Measurements from ENCODE around the gene PLET1.

The PLET1 gene

DNA sequence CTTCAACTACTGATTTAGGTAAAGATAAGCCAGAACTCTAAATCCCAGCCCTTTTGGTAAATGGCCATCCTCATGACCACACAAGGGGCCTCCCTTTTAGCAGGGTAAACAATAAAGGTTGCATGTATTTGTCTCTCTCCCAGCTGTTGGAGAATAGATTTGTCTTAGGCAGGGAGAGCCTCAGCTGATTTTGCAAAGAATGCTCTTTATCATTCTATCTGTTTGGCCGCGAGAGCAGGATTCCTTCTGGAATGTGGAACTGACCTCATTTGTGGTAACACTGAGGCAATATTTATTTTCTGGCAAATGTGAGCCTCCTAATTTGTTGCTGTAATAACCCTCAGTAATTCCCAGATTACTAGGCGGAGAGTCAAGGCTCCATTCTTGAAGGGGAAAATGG lies 19.2 kb downstream of the PLET1 start:
- DNase-seq (ENCODE audit: low read depth in 2 of 2): no peak

DNA sequence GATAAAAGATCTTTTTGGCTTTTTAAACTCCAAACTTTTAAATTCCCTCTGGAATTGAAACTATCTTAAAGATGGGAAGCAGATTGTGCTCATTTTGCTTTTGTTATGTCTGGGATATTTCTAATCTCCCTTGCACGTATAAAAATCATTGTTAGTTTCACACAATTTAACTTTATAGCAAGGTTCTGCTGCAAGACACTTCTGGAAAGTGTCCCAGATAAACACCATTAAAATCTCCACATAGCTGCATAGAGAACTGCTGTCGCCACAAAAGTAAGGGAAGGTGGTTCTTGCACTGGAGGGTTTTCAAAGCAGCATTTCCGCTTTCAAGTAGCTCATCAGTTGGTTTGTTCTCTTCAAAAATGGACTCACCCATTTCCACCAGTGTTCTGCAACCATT lies 22.6 kb downstream of the PLET1 start:
- DNase-seq (ENCODE audit: low read depth in 2 of 2): no peak

DNA sequence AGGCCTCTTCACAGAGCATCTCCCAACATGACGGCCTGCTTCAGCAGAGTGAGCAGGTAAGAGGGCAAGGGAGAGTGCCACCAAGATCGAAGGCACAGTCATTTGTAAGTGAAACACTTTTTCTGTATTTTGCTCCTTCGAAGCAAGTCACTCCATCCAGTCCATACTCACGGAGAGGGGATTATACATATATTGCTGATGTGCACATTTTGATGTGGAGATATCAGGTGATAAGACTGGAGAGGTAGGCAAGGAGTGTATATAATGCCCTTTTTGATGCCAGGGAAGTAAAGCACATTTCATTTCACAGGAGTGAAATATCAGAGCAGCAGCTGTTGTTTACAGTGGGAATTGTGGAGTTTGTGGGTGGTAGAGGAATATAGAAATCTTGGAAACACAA lies 23.2 kb downstream of the PLET1 start:
- DNase-seq (ENCODE audit: low read depth in 2 of 2): no peak

DNA sequence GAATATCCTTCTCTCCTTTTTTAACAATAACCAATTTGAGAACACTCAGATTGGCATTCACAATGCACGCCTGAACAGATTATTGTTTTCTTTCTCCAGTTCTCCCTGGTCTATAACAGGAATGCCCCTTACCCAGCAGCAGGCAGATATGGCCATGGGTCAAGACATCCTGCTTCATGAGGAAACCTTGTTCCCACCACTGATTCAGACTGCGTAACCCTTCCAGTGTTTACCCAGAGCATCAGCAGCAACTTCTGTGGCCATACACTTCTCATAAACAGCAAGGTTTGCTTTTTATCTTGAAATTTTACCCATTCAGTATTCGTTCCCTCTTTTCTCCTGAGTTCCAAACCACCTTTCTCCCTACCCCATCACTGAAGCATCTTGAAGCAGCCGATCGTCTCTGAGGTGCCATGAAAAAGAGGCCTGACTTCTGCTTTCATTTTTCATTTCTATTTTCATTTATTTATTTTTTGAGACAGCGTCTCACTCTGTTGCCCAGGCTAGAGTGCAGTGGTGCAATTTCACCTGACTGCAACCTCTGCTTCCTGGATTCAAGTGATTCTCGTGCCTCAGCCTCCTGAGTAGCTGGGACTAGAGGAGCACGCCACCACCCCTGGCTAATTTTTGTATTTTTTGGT lies 24.8 kb downstream of the PLET1 start:
- DNase-seq (ENCODE audit: low read depth in 2 of 2): no peak

DNA sequence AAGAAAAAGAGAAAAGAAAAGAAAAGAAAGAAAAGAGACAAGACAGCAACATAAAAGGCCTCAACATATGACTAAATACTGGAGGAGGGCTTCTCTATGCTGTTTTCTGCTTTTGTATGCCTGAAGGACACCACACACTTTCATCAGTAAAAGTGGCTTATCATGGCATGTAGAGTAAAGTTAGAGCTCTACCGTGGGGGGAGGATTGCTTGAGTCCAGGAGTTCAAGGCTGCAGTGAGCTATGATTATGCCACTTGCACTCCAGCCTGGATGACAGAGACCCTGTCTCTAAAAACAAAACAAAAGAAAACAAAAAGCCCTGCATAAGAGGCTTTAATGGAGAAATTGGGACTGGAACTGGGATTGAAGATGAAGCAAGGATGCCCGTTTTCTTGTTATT lies 28.7 kb downstream of the PLET1 start:
- no peak for DNase-seq (ENCODE audit: low read depth in 2 of 2)

DNA sequence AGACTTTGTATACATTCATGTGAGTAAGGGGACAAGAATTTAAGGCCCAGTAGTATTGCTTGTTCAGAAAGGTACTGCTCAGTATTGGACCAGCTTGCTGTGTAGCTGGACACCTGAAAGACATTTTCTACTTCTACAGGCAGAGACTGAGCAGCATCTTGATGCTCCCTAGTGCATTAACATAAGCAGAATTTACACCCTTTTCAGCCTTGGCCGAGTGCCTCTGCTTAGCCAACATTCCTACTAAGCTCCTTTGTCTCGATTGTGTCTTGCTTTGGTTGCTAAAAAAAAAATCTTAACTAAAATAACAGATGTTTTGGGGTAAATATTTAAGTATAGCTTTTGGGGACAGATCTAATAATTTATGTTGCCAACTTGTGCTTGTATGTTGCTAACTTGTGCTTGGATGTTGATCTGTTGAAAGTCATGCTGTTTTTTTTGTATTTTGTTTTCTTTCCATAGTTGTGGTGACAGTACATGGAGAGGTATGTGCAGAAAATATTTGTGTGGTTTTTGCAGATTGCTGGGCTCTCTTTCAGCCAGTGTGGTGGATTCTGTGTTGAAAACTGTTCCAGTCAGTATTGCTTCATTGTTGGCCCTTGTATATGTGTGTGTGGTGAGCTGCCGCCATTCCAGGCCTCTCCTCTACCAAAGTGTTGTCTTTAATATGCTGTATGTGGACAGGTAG lies 30.8 kb downstream of the PLET1 start:
- no peak for DNase-seq (ENCODE audit: low read depth in 2 of 2)

DNA sequence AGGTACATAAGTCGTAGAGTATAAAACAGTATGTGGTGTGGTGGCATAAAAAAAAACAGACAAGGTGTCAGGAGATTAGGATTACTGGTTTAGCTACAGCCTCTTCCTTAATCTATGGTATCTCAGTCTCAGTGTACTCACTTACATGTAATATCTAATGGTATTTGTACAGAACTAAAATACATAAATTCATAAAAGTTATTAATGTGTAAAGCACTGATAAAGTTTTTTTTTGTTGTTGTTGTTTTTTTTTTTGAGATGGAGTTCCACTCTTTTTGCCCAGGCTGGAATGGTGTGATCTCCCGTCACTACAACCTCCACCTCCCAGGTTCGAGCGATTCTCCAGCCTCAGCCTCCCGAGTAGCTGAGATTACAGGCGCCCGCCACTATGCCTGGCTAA lies 31.5 kb downstream of the PLET1 start:
- no peak for DNase-seq (ENCODE audit: low read depth in 2 of 2)

DNA sequence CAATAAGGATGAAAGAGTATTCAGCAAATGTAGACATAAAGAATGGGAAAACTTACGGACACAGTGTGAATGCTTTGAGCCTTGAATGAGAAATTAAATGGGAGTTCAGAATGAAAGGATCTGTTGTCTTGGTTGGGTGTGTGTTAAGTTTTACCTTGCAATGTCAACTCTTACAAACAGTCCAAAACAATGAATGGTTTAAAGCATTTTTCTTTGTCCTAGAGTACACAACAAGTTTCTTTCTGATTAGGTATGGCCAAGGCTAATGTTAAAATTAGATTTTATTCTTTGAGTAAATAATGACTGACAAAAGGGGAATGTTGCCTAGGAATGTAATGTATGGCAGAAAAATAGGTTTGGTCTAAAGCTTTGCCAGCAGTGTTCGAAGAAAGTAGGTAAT lies 32.0 kb downstream of the PLET1 start:
- no peak for DNase-seq (ENCODE audit: low read depth in 2 of 2)

DNA sequence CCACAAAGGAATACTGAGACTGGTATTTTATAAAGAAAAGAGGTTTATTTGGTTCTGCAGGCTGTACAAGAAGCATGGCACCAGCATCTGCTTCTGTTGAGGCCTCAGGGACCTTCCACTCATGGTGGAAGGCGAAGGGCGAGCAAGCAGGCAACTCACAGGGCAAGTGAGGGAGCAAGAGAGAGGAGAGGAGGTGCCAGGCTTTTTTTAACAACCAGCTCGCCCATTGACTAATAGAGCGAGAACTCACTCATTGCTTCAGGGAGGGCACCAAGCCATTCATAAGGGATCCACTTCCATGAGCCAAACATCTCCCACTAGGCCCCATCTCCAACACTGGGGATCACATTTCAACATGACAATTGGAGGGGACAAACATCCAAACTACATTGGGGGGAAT lies 33.2 kb downstream of the PLET1 start:
- DNase-seq (ENCODE audit: low read depth in 2 of 2): no peak

DNA sequence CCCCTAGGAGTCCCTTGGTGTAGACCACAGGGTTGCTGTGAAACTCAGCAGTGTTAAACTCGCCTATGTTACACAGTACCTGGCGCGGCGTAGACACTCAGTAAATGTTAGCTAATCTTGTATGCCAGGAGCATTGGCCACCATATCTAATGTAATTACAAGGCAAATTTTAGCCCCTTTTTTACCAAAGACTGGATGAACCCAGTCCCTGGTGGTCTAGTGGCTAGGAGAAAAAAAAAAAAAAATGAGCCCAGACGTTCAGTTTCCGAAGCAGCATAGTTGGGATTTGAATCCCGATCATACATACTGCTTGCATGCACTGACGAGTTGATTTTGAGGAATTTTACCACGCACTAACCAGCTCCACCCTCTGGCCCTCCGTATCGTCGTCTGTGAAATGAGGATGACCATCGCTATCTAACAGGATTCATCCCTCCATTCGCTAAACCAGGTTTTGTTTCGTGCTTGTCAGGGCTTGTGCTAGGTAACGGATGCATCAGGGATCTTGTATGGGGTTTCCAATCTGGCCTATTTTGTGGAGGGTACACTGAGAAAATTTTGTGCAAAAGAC lies 33.7 kb downstream of the PLET1 start:
- DNase-seq (ENCODE audit: low read depth in 2 of 2): no peak

DNA sequence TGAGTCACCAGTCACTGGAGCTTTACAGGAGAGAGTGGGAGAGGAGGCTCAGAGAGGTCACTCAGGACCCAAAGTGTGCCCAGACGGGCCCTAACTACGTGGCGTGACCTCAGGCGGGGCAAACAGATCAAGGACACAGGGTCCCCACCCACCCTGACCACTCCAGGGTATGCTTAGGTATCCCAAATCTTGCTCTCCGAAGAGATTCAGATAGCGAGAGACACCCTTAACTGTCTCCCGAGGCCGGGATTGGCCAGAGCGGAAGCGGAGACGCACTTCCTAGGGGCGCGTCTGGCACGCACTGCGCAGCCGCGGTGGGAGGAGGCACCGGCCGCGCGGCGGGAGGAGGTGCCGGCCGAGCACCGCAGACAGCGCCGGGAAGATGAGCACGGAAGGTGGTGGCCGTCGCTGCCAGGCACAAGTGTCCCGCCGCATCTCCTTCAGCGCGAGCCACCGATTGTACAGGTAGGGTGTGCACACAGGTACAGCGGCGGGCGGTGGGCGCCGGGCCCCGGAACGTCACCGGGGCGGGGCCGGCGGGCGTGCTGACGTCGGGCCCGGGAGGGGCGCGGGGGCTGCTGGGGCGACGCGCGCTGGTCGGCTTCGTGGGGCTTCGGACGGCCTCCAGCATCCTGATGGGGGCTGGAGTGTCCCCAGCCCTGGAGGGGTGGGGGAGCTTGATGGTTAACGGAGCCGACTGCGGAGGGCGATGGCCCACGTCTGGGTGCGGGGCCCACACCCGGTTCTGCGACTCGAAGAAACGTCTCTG lies 34.4 kb downstream of the PLET1 start, which contains the start of gene PTS:
Gene PTS (plus strand): TSS at position 367 of the 769 bp plus-strand sequence. CDS start 16 bp downstream, at position 383.
- peak; percentile 64 to 78 for DNase-seq (ENCODE audit: low read depth in 2 of 2)

DNA sequence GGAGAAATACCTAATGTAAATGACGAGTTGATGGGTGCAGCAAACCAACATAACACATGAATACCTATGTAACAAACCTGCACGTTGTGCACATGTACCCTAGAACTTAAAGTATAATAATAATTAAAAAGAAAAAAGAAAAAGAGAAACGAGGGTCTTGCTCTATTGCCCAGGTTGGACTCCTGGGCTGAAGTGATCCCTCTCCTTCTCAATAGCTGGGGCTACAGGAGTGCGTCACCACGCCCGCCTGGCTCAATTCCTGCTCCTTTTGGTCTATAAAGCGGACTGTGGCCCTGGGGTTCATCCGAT lies 35.0 kb downstream of the PLET1 start:
- DNase-seq (ENCODE audit: low read depth in 2 of 2): no peak

DNA sequence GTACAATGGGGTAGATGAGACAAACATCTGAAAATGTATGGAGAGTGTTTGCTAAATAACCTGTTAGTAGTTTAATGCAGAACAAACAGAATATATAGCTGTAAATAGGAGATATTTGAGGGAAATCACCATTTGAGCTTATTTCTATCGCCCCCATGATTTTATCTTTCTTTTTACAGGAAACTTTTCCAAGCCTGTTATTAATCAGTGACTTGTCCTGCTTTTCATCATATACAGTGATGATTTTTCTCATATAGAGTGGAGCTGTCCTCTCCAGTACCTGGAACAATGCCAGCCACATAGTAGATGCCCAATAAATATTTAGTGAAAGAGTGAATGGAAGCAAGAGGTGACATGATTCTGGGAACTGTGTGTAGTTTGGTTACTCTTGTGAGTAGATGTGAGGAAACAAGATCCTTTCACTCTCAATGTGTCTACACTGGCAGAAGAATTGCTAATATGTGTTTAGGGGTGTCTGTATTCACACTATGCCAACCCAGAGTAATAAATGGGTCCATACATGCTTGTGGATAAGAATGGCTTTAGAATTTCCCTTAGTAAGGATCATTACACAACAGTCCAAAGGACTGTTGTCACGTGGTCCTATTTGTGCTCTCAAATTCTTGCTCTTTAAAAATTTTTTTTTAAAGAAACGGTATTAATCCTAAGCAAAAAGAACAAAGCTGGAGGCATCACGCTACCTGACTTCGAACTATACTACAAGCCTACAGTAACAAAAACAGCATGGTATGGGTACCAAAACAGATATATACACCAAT lies 36.7 kb downstream of the PLET1 start:
- DNase-seq (ENCODE audit: low read depth in 2 of 2): no peak

DNA sequence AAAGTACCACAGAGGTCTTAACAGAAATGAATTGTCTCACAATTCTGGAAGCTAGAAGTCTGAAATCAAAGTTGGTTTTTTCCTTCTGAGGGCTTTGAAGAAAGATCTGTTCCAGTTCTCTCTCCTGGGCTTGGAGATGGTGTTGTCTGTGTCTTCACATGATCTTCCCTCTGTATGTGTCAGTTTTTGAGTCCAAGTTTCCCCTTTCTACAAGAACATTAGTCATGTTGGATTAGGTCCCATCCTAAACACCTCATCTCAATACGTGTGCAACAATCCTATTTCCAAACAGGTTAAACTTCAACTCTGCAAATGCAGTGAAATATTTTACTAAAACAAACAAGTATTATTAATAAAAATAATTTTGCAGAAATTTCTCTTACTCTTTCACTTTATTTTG lies 37.5 kb downstream of the PLET1 start:
- no peak for DNase-seq (ENCODE audit: low read depth in 2 of 2)

DNA sequence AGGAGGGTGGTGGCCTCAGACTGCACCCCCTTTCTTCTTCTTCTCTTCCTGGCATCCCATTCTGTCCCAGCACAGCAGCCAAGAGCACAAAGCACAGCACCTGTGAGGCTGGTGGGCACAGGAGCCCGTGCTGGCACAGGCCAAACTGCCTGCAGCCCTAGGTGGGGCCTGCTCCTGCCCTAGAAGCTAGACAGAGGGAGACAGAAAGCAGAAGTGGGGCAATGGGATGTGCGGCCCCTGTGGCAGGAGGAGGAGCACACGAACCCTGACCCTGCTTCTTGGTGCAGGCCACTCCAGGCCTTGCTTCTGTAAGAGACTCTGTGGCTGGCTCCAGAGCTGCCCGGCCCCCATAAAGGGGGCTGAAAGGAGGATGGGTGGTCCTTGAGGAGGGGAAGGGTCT lies 38.4 kb downstream of the PLET1 start:
- no peak for DNase-seq (ENCODE audit: low read depth in 2 of 2)

DNA sequence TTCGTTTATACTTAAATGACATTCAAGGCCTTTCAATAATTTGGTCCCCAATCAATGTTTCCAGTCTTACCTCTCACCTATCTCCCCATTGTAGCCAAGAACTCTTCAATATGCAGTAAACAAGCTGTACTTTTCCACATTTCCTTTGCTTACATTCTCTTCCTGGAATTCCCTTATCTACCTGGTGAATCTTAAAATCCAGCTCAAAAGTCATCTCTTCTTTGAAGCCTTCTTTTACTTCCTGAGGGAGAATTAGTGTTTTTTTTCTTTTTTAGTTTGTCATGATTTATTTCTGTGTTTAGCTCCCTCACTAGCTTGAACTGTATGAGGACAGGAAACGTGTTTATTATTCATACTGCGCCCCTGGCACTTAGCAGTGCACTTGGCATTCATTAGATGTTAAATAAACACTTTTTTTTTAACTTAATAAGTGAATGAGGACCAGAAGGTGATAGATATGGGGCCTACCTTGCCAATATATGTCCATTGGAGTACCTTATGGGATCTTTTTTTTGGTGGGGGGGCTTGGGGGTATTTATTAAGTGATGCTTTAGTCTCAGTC lies 39.3 kb downstream of the PLET1 start:
- DNase-seq (ENCODE audit: low read depth in 2 of 2): no peak

DNA sequence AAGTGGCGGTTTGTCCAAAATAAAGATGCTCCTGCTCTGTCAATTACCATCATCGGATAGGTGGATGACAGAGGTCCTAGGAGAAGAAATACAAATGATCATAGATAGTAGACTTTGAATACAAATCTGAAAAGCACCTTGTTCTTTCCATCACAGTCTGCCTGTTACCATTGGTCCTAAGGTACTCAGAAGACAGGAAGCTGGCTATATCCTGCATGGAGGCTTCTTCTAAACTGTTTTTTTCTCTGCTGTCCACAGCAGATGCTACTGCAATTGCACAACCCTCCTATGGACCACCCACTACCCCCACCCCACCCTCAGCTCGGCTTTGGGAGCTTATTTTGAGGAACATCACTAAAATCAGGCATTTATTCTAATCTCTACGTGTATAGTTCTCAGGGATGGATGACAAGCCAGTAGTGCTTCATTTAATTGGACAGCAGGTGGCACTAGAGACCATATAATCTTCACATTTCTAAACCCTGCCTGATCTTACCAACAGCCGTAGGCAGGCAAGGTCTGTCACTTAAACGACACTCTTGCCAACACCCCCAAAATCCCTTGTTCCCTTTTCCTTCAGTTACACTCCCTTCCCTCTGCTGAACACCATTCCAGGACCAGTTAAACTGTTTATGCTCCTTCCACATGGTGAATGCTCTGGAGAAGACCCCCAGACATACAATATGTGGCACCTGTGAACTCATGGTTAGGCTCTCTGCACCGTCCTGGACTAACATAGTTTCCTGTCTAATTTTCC lies 41.0 kb downstream of the PLET1 start:
- no peak for DNase-seq (ENCODE audit: low read depth in 2 of 2)

DNA sequence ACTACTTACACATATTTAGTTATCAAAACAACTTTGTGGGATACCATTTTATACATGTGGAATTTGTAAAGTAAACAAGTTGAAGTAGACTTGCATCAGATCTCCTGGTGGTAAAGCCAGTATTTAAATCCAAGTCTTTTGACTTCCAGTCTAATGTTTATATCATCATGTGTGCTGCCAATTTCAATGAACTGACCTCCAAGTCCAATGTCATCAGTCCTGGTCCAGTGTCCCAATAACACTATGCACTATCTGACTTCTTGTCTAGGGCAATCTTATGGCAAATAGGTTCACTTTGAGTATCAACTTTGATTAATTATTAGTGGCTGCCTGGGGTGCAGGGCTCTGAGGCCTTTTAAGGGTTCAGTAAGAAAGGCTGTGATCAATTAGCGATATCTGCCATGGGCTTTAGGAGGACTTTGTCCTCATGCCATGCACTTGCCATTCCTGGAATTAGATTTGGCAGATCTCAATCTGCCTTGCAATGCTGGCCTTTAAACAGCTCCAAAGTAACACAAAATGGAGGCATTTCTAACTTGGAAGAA lies 44.0 kb downstream of the PLET1 start:
- no peak for DNase-seq (ENCODE audit: low read depth in 2 of 2)

DNA sequence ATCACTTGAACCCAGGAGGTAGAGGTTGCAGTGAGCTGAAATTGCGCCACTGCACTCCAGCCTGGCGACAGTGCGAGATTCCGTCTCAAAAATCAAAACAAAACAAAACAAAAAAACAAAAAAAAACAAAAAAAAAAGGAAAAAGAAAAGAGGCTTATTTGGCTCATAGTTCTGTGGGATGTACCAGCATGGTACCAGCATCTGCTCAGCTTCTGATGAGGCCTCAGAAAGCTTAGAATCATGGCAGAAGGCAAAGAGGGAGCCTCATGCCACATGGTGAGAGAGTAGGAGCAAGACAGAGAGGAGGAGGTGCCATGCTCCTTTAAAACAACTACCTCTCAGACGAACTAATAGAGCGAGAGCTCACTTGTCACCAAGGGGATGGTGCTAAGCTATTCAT lies 45.0 kb downstream of the PLET1 start:
- DNase-seq (ENCODE audit: low read depth in 2 of 2): no peak

DNA sequence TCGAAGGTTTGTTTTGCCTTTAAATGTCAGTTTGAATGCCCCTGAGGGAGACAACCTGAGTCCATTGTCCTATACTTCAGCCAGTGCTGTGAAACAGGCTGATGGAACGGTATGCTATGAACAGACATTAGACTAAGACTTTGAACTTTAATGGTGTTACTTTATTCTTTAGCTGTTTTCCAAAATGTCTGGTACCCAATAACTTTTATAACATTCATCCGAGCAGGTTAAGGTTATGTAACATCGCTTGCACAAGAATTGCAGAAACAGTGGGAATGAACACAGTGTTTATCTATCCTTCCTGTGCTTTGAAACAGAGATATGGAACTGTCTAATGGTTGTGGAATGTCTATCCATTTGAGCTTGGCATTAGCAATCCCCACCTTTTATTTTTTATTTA lies 46.9 kb downstream of the PLET1 start:
- DNase-seq (ENCODE audit: low read depth in 2 of 2): no peak

DNA sequence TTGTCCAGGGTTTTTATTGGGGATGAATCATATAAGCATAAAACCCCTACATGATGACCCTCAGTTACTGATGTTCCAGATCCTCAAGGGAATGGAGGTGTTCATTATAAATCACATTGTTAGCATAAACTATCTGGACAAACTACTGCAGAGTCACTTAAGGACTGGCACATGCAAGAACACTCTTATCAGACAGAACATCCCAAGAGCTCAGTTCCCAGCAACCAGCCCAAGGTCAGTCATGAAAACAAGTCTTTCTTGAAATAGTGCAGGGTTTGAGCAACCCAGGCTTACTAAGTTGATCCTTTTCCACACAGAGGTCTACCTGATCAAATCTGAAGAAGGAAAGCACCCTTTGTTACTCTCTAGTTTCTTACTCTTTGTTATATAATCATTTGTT lies 48.0 kb downstream of the PLET1 start:
- DNase-seq (ENCODE audit: low read depth in 2 of 2): no peak
